OCI-LY3 (cell line): ENCODE results near the gene TMED5.

ENCODE experiments used
- CTCF ChIP-seq: fragments of 200-600, 300-600 bp; sonication (generic); IDR thresholded peaks from 2 replicates; pipeline ENCODE4 v1.5.1; 2014; ENCODE audit warnings: antibody characterized with exemption, low read length, low read depth
- EZH2phosphoT487 ChIP-seq: fragments of 200-600 bp; shearing (Covaris generic); IDR thresholded peaks from 2 replicates; pipeline ENCODE4 v1.6.1; 2018; ENCODE audit warnings: antibody characterized with exemption, mixed run types, low read depth

- no peak for TF ChIP-seq CTCF
- TF ChIP-seq EZH2phosphoT487, result no peak
Measured at GRCh38 chr1:93223023-93223675, 42.9 kb upstream of the TMED5 start.
